NCI-H2171 (cell line): ENCODE measurements around the gene DHRSX.
"Not testable (repeated sequence)": the region's sequence is repeated elsewhere in the genome, so short reads cannot be mapped to it uniquely, and the experiment has no call there.

ENCODE experiments used
- DNase-seq: peaks from one replicate; lab custom pipeline; 2025; lab: John Stamatoyannopoulos, UW

DHRSX gene

DNA sequence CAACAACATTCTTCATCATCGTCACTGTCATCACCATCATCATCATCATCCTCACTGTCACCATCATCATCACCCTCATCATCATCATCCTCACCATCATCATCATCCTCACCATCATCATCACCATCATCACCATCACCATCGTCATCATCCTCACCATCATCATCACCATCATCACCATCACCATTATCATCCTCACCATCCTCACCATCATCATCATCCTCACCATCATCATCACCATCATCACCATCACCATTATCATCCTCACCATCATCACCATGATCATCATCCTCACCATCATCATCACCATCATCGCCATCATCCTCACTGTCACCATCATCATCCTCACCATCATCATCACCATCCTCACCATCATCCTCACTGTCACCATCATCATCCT, 18.9 kb upstream of the DHRSX start:
- DNase-seq: not testable (repeated sequence)

DNA sequence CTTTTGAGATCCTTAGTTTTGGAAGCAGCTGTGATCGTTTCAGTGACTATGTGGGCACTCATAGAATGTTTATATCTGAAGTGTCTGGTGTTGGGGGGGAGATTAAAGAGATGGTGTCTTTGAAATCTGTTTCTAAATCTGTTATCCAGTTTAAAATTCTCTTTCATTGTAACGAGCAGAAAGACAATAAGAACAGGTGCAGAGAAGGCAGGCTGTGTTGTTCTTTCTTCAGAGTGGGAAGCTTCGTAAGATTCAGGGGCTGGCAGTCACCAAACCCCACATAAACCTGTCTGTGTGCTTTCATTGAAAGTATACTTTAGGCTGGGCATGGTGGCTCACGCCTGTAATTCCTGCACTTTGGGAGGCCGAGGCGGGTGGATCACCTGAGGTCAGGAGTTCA, 16.3 kb upstream of the DHRSX start:
- DNase-seq: no peak

DNA sequence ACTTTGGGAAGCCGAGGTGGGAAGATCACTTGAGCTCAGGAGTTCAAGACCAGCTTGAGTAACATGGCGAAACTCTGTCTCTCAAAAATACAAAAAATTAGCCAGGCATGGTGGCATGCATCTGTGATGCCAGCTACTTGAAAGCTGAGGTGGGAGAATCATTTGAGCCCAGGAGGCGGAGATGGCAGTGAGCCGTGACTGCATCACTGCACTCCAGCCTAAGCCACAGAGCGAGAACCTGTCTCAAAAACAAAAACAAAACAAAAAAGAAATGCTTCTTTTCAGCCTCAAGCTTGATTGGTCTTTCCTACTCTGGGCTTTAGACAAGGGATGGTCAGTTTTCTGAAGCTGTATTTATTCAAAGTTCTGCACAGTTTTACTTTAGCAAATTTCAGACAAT, 15.8 kb upstream of the DHRSX start:
- DNase-seq: no peak

DNA sequence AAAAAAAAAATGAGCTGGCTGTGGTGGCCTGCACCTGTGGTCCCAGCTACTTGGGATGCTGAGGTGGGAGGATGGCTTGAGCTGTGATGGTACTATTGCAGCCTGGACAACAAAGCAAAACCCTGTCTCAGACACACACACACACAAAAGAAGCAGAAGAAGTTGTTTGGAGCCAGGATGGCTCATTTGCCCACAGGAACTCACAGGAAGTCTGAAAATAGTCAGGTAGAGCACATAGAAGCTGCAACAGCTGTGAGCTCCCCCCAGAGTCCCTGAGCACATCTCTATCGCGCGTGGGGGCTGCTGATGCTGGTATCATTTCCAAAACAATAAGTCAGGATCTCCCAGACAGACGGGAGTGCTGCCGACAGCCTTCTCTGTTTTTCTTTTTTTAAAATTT, 13.4 kb upstream of the DHRSX start:
- DNase-seq: no peak

DNA sequence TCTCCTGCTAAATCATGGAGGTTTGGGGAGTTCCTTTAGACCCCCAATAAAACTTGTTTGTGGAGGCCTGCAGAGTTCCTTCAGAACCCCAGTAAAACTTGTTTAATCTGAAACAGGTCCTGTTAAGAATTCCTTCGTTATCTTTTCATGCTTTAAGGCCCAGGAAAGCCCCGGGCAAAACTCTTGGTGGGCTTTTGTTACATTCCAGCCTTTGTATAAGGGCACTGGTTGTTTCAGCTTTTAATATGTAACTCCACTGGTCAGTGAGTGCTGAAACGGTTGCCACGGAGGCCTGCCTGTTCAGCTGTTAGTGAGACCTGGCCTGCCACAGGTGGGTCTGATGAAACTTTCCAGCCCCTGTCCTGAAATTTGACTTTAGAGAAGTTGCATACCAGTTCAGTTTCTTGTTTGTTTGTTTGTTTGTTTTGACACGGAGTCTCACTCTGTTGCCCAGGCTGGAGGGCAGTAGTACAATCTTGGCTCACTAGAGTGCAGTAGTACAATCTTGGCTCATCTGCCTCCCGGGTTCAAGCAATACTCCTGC, 12.4 kb upstream of the DHRSX start:
- DNase-seq: no peak

DNA sequence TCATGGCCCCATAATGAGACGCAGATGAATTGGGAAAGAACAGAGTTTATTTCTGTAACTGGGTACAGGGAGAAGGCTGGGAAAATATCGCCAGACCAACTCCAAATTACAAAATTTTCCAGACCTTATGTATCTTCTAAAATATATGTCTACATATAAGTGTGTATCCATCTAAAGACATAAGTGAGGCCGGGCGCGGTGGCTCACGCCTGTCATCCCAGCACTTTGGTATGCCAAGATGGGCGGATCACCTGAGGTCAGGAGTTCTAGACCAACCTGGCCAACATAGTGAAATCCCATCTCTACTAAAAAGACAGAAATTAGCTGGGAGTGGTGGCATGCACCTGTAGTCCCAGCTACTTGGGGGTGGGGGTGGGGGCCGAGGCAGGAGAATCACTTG, 11.7 kb upstream of the DHRSX start:
- no peak for DNase-seq

DNA sequence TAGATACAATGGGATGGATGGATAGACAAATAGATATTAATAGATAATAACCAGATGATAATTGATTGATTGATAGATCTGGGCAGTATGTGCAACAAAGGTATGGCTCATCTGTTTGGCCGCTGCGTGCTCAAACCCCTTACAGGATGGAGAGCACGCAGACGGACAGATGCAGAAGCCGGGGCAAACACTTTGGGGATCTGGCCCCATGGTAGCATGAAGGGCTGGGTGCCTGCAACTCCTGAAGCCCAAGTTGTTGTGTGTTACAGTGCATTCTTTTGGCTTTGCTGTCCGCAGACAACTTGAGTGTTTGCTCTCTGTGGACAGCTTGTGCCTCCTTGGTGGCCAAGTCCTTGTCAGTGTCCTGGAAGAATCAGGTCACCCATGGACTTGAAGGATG, 10.6 kb upstream of the DHRSX start:
- DNase-seq: no peak

DNA sequence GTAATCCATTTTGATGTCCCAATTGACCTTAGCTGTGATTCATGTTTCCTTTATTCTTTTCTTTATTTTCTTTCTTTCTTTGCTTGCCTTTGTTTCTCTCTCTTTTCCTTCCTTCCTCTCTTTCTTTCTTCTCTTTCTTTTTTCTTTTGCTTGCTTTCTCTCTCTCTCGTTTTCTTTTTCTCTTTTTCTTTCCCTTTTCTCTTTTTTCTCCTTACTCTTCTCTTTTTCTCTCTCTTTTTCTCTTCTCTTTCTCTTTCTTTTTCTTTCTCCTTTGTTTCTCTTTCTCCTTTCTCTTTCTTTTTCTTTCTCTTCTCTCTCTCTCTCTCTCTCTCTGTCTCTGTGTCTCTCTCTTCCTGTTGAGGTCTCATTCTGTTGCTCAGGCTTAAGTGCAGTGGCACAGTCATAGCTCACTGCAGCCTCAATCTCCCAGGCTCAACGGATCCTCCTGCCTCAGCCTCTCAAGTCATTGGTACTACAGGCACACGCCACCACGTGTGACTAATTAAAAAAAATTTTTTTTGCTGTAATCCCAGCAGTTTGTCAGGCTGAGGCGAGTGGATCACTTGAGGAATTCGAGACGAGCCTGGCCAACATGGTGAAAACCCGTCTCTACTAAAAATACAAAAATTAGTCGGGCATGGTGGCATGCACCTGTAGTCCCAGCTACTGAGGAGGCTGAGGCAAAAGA, 8.0 kb upstream of the DHRSX start:
- DNase-seq: no peak

DNA sequence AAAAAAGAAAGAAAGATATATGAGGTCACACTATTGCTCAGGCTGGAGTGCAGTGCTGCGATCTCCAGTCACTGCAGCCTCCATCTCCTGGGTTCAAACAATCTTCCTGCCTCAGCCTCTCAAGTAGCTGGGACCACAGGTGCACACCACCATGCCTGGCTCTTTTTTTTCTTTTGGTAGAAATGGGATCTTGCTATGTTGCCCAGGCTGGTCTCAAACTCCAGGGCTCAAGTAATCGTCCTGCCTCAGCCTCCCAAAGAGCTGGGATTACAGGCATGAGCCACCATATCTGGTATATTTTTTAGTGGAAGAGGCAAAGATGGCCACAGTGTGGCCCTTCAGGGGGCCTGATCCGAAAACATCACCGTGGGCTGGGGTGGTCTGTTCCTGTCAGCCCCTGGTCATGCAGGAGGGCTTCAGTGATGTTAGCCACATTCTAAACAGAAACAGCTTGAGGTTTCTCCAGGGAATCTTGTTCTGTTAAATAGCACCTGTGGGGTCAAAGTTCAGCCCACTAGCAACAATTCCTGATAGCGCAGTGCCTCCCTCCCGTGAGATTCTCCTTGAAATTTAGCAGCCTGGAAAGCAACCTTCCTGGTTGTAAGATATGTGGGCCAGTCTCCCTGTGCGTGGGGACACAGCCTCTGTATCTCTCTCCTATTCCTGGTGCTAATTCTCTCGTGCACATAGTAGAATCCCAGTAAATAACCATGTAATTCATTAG, 7.3 kb upstream of the DHRSX start:
- no peak for DNase-seq

DNA sequence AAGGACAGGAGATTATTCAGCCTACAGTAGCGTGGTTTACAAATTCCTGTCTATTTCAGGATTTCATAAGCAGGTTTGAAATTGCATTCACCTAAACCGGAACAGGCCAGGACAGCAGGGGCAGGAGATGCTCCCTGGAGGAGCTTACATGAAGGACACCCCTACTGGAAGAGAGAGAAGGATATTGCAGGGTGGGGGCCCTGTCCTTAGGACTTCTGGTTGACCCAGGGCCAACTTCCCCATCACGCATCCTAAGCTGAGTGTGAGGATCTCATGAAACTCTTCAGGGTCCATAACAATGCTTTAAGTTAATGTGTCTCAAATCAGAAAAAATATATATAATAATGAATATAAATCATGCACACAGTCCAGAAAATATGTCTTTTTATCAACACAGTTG, 6.4 kb upstream of the DHRSX start:
- no peak for DNase-seq

DNA sequence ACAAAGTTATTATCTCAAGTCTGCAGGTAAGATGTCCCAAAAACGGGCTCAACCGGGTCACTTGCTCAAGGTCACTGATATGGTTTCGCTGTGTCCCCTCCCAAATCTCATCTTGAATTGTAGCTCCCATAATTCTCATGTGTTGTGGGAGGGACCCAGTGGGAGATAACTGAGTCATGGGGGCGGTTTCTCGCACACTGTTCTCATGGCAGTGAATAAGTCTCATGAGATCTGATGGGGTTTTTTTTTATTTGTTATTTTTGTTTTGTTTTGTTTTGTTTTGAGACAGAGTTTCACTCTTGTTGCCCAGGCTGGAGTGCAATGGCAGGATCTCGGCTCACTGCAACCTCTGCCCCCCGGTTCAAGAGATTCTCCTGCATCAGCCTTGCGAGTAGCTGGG, 4.6 kb upstream of the DHRSX start:
- not testable (repeated sequence) for DNase-seq

DNA sequence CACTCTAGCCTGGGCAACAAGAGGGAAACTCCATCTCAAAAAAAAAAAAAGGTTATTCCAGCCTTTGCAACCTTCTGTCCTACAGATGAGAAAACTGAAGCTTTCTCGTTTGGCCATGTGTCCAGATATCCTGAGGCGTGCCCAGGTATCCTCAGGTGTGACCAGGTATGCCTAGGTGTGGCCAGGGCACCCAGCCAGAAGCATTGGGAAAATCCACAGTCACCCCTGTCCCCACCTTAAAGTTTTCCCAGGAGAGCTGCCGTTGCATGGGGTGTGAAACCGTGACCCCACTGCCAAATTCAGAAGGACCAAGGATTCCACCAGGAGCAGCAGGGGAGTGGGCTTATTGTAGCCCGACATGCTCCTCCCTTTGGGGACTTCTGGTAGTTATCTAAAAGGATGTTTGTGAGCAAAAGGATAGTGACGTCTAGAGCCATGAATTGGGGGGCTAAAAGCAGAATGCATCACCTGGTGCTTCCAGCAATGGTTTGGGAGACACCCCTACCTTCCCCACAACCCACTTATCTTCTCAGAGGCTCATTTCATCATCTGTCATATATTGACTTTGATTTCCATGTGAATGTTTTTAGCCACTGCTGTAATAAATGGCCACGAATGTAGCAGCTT, 4.0 kb upstream of the DHRSX start:
- no peak for DNase-seq

DNA sequence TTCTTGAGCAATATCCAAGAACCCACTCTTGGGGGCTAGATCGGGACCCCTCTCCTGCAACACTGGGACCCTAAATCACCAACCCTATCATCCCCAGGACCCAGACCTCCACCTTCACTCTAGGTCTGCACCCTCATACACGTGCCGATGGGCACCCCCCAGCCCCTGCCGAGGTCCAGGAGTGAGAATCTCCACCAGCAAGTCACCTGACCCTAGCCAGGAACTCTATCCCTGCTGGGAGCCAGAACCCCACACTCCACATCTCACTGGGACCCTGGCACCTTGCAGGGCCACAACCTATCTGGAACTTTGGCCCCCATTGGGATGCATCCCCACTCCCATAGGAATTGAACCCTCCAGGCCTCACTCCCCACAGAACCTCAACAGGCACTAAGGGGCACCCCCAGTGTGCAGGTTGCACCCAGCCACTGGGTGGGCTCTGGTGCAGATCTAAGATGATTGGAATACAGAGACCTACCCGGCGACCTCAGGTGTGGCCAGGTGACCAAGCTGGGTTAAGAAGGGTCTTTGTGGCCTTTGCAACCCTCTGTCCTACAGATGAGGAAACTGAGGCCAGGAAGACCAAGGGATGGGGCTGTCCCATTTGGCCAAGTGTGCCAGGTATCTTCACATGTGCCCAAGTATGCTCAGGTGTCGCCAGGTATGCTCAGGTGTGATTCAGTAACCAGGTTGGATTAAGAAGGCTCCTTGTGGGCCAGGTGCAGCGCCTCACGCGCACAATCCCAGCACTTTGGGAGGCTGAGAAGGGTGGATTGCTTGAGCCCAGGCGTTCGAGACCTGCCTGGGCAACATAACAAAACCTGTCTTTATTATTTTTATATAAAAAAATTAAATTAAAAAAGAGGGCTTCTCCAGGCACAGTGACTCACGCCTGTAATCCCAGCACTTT, 3.1 kb upstream of the DHRSX start:
- no peak for DNase-seq

DNA sequence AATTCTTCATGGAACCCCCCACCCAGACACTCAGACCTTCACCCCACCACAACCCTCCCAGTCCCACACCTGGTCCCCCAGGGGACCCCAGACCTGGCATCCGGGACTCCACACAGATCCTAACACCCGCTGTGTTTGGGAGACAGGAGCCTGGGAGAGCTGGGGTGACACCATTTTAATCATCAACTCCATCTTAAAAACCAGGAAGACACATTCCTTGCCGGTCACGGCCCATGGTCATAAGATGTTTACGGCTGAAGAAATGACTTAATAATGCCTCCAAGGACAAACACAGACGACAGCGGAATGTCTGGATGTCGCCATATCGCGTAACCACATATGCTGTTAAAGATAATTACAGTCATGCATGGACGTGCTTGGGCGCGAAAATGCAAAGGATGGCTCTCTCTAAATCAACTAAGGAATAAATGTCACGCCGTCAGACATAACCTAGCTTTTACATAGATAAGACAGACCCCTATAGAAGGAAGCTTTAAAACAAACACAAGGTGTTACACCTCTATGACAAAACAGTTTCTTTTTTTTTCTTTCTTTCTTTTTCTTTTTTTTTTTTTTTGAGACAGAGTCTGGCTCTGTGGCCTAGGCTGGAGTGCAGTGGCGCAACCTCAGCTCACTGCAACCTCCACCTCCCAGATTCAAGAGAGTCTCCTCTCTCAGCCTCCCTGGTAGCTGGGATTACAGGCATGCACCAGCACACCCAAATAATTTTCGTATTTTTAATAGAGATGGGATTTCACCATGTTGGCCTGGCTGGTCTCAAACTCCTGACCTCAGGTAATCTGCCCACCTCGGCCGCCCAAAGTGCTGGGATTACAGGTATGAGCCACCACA, 2.1 kb upstream of the DHRSX start:
- no peak for DNase-seq

DNA sequence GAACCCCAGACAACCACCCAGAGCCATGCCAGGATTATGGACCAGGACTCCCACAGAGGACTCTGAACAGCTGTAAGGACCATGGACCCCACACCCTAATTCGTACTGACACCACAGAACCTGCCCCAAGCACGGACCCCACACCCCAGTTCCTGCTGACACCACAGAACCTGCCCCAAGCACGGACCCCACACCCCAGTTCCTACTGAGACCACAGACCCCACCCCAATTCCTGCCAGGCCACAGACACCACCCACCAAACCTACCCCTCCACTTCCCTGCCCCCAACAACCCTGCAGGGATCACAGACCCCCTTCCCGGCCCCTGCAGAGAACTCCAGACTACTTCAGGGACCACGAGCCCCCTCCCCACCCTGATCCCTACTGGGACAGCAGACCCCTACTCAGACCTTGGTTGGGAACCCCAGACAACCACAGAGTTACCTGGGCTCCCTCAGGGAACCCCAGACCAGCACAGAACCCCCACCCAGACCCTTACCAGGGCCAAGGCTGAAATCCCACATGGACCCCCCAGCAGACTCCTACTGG, 1.4 kb upstream of the DHRSX start:
- no peak for DNase-seq

DNA sequence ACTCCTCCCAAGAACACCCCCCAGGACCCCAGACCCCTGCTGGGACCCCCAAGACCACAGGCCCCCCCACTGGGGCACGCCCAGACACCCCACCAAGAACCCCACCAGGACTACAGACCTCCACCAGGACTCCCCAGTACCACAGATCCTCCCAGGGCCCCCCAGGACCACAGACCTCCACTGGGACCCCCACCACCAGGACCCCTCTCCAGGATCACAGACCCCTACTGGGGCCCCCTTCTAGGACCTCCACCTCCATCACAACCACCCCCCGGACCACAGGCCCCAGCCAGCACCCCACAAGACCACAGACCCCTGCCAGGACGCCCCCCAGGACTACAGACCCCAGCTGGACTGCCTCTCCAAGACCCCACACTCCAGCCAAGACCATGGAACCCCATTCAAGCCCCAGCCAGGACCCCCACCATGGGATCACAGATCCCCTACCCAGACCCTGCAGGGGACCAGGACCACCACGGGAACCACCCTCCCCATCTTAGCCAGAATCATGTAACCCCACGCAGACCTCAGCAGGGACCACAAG, 855 bp upstream of the DHRSX start:
- no peak for DNase-seq

DNA sequence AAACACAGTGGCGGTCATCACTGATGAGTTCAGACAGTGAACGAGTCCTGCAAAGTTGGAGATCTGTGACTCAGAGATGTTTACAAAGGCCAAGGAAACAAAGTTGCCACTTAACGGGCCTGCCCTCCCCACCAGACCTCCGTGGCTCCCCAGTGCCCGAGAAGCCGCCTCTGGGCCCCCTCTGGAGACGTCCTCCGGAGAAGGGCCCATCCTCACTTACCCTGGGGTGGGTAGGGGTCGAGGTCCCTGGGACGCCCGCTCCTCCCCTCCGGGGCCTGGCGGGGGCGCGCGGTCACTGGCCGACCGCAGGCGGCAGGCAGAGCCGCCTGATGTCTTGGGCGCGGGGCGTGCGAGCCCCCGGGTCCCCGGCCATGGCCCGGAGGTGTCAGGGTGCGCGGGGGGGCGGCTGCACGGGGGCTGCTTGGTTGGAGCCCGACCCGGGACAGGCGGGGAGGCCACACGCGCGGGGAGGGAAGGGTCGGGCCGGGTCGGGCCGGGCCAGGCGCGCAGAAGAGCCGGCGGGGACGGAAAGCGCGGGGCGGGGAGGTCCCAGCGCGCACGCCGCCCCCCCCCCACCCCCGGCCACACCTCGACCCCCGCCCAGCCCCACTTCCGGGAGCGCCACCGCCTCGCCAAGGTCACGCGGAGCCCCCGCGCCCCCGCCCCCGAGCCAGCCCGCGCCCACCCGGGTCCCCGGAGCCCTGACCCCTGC, 529 bp downstream of the DHRSX start:
- DNase-seq: no peak

DNA sequence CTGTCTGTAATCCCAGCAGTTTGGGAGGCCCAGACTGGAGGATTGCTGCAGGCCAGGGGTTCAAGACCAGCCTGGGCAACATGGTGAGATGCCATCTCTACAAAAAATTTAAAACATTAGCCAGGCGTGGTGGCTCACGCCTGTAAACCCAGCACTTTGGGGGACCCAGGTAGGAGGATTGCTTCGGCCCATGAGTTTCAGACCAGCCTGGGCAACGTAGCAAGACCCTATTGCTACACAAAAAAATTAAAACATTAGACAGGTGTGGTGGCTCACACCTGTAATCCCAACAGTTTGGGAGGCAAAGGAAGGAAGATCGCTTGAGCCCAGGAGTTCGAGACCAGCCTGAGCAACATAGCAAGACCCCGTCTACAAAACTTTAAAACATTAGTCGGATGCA, 1.3 kb downstream of the DHRSX start:
- DNase-seq: no peak

DNA sequence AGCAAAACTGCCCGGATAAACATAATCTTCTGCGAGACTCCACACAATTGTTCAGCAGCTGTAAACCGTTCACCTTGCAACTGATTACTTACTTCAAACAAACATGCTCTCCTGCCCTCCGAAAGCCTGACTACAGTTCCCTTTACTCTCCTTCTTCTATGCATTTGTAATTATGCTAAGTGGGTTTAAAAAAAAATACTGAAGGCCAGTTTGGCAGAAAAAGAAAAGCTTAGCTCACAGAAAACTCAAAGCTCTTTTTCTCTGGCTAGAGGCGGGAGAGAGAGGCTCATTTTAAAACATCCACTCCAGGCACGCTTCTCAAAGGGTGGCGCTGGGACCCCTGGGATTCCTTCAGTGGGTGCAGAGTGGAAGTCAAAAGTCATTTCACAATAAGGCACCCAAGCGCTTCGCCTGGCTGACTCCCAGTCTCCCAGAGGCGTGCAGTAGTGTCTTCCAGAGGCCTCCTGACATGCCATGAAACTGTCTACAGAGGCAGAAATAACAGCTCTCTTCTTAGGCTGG, 1.9 kb downstream of the DHRSX start:
- DNase-seq: no peak
